IMR-90 (cell line): ENCODE data around the gene MAML2.

Experiments
- CTCF ChIP-seq: conservative IDR thresholded peaks from 2 replicates; pipeline ENCODE4 v1.5.1; 2012; ENCODE audit warnings: mild to moderate bottlenecking, low read depth, low read length, improper control_type of control experiment
- POLR2A ChIP-seq: IDR thresholded peaks from 2 replicates; pipeline ENCODE4 v1.6.1; 2012; ENCODE audit warnings: mild to moderate bottlenecking, low read depth, low read length

DNA sequence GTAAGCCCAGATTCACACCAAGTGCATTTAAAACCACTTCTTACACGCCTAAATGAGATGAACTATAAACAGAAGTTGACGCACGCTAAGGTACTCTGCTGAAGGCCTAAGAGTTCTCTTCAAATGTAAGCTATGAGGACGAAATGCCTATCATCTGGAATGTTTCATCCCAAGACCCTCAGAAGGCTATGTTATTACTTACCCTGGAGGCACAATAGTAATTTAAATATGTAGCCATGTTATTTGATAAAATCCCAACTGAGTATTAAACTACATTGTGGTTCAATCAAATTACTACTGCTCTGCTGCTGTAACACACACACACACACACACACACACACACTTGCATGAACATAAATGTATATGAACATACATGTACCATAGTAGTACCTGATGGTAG is 47.6 kb downstream of the MAML2 start:
- TF ChIP-seq CTCF: no peak
- TF ChIP-seq POLR2A: no peak
